HepG2 (cell line): ENCODE data around the gene SATB2. TPM values are rescaled to one million over a fixed set of nuclear protein-coding genes. Genes with fewer than 3 reads are reported as not detected.

Experiments
- ATAC-seq: fragments of 200-7000 bp; cut with Tn5 transposase; 3 replicates; pipeline ENCODE4 v1.9.1; 2020; ENCODE audit warnings: mild to moderate bottlenecking, moderate library complexity
- BruUV-seq: library from RNA; stranded (reverse); fragments of 400-500 nt; replicated peaks from 2 replicates; lab custom pipeline; 2021; lab: Mats Ljungman, UMichigan
- CTCF ChIA-PET: fragments of 300-600 bp; formaldehyde crosslinking; extraction: SDS; loops from one replicate; lab custom pipeline; 2021; ENCODE audit warnings: low total read pairs, inconsistent platforms, low intra/inter-chr PET ratio; lab: Yijun Ruan, JAX
- POLR2A ChIA-PET: fragments of 350-600 bp; sonication (Branson Sonifier 250); formaldehyde crosslinking; loops from one replicate; lab custom pipeline; 2020; ENCODE audit warnings: antibody characterized with exemption, inconsistent platforms; lab: Yijun Ruan, JAX
- DNase-seq: peaks from one replicate; pipeline ENCODE4 v3.0.0-alpha.2; 2015; ENCODE audit warnings: low spot score
- FAIRE-seq: peaks from 3 replicates; lab custom pipeline; 2011; peaks lifted over from hg19 to GRCh38; lab: Jason Lieb, UNC
- H2AFZ ChIP-seq: one replicate; pipeline ENCODE4 v1.6.1; 2011; ENCODE audit warnings: low read length, inconsistent platforms
- H3K27ac ChIP-seq: fragments of 300-600 bp; 3 replicates; pipeline ENCODE4 v1.8.0; 2011; ENCODE audit warnings: mixed run types, mild to moderate bottlenecking, mixed read lengths, low read length, inconsistent platforms; ENCODE audit not compliant: insufficient read depth; ENCODE audit errors: extremely low read length
- H3K27me3 ChIP-seq, 2 experiments: fragments of 200-600 bp in 1 of 2; 2 replicates in 1 of 2; 3 replicates in 1 of 2; pipeline versions ENCODE4 v1.6.0 to v1.8.0; 2011; ENCODE audit warnings: low read length in 2 of 2, mild to moderate bottlenecking in 2 of 2, moderate library complexity in 2 of 2, inconsistent platforms in 1 of 2; ENCODE audit not compliant: insufficient read depth in 2 of 2, control insufficient read depth in 1 of 2
- H3K36me3 ChIP-seq, 2 experiments: fragments of 200-600 bp in 1 of 2; replicated peaks in 1 of 2; 2 replicates in 1 of 2; 3 replicates in 1 of 2; pipeline versions ENCODE4 v1.5.1 to v1.8.0; 2011; ENCODE audit warnings: low read length in 2 of 2, inconsistent platforms in 1 of 2; ENCODE audit not compliant: insufficient read depth in 2 of 2, control insufficient read depth in 1 of 2
- H3K4me1 ChIP-seq: 2 replicates; pipeline ENCODE4 v1.5.1; 2012; ENCODE audit warnings: low read length, inconsistent platforms; ENCODE audit not compliant: insufficient read depth
- H3K4me2 ChIP-seq: 2 replicates; pipeline ENCODE4 v1.6.0; 2011; ENCODE audit warnings: low read depth, low read length, inconsistent platforms
- H3K4me3 ChIP-seq, 3 experiments: fragments of 200-600 bp in 1 of 3; sonication (generic), shearing (Covaris generic) in 1 of 3; replicated peaks in 1 of 3; 2 replicates each; pipeline ENCODE4 v1.5.1; 2011 to 2016; ENCODE audit warnings: low read length in 3 of 3, inconsistent platforms in 2 of 3, low read depth in 2 of 3, mild to moderate bottlenecking in 2 of 3, control low read depth in 1 of 3, mixed read lengths in 1 of 3; ENCODE audit not compliant: insufficient read depth in 1 of 3
- H3K79me2 ChIP-seq: one replicate; pipeline ENCODE4 v1.6.1; 2011; ENCODE audit warnings: low read length, inconsistent platforms; ENCODE audit not compliant: insufficient read depth
- H3K9ac ChIP-seq: 2 replicates; pipeline ENCODE4 v1.6.0; 2011; ENCODE audit warnings: mild to moderate bottlenecking, low read depth, low read length, inconsistent platforms; ENCODE audit not compliant: insufficient read depth
- H3K9me3 ChIP-seq: 2 replicates; pipeline ENCODE4 v1.5.1; 2012; ENCODE audit warnings: mild to moderate bottlenecking, low read length
- H4K20me1 ChIP-seq: 2 replicates; pipeline ENCODE4 v1.6.0; 2011; ENCODE audit warnings: inconsistent platforms, mild to moderate bottlenecking, low read length, moderate library complexity; ENCODE audit not compliant: insufficient read depth
- AHR ChIP-seq: IDR thresholded peaks from 2 replicates; pipeline ENCODE4 v1.6.1; 2018; ENCODE audit warnings: missing genetic modification reagents, missing compliant biosample characterization
- ARID3A ChIP-seq: IDR thresholded peaks from 2 replicates; pipeline ENCODE4 v1.6.1; 2012; ENCODE audit warnings: low read depth, low read length, improper control_type of control experiment
- EHMT2 ChIP-seq: fragments of 200-600 bp; sonication (generic); IDR thresholded peaks from 2 replicates; pipeline ENCODE4 v1.7.0; 2017; ENCODE audit warnings: antibody characterized with exemption, low read depth, low read length, borderline replicate concordance
- LRRFIP1 ChIP-seq: sonication (generic); formaldehyde crosslinking; conservative IDR thresholded peaks from 2 replicates; pipeline ENCODE4 v1.4.0; 2020; ENCODE audit warnings: missing genetic modification reagents
- MIER2 ChIP-seq: IDR thresholded peaks from 2 replicates; pipeline ENCODE4 v1.6.1; 2016; ENCODE audit warnings: missing biosample characterization, missing genetic modification reagents
- RAD21 ChIP-seq: fragments of 450-650 bp; formaldehyde crosslinking; IDR thresholded peaks from 2 replicates; pipeline ENCODE4 v1.5.0; 2020; ENCODE audit warnings: mild to moderate bottlenecking
- RELA ChIP-seq: sonication (generic); formaldehyde crosslinking; IDR thresholded peaks from 2 replicates; pipeline ENCODE4 v1.4.0; 2020; ENCODE audit warnings: missing genetic modification reagents
- REST ChIP-seq, 2 experiments: IDR thresholded peaks; 2 replicates each; pipeline ENCODE4 v1.6.1; 2011 to 2012; ENCODE audit warnings: low read length in 2 of 2, borderline replicate concordance in 1 of 2, low read depth in 1 of 2, mild to moderate bottlenecking in 1 of 2, moderate library complexity in 1 of 2
- TMF1 ChIP-seq: sonication (generic); formaldehyde crosslinking; IDR thresholded peaks from 2 replicates; pipeline ENCODE4 v1.8.1; 2022; ENCODE audit warnings: low read depth, missing genetic modification reagents
- ZNF329 ChIP-seq: sonication (generic); formaldehyde crosslinking; IDR thresholded peaks from 2 replicates; pipeline ENCODE4 v1.9.0; 2021; ENCODE audit warnings: low read depth, mild to moderate bottlenecking, missing genetic modification reagents
- ZNF383 ChIP-seq: sonication (generic); formaldehyde crosslinking; IDR thresholded peaks from 2 replicates; pipeline ENCODE4 v1.4.0; 2020; ENCODE audit warnings: missing genetic modification reagents, mild to moderate bottlenecking, borderline replicate concordance
- ZNF546 ChIP-seq: sonication (generic); formaldehyde crosslinking; conservative IDR thresholded peaks from 2 replicates; pipeline ENCODE4 v1.8.1; 2023; ENCODE audit warnings: mild to moderate bottlenecking, missing genetic modification reagents
- ZNF580 ChIP-seq: IDR thresholded peaks from 2 replicates; pipeline ENCODE4 v1.6.1; 2016; ENCODE audit warnings: low read depth, borderline replicate concordance
- ZNF775 ChIP-seq: sonication (generic); formaldehyde crosslinking; IDR thresholded peaks from 2 replicates; pipeline ENCODE4 v1.4.0; 2020; ENCODE audit warnings: missing genetic modification reagents, mild to moderate bottlenecking, moderate library complexity, borderline replicate concordance
- WGBS: methylation state at CpG from one replicate; pipeline ENCODE4 v1.1.6; 2017; ENCODE audit warnings: low lambda C conversion rate; 5-methylcytosine and 5-hydroxymethylcytosine counted together
- in situ Hi-C: cut with HindIII; loops from 2 replicates; pipeline ENCODE4 v1.10.0; 2017; ENCODE audit warnings: low pct_unique_long_range_greater_than_20kb; ENCODE audit not compliant: extremely low pct_ligation_motif_present
- intact Hi-C: fragments of 100-400 bp; cut with micrococcal nuclease; formaldehyde crosslinking; loops from one replicate; pipeline ENCODE4 v1.10.0; 2022; ENCODE audit not compliant: unreplicated experiment
- polyA plus RNA-seq, 8 experiments: library from polyadenylated mRNA; depleted of rRNA in 3 of 8; stranded (reverse) in 7 of 8; unstranded in 1 of 8; fragments of >200 nt; fragmentation: Illumina TruSeq in 4 of 8; extraction: Trizol in 4 of 8; gene quantifications; 2 replicates each; pipeline versions ENCODE4 v1.2.1 to v1.2.3, GENCODE V29; 2011 to 2016; ENCODE audit warnings: low read depth in 4 of 8, missing spikeins in 1 of 8, mixed read lengths in 1 of 8; ENCODE audit not compliant: insufficient read depth in 1 of 8
- total RNA-seq, 5 experiments: library from RNA; depleted of rRNA; stranded (reverse); fragments of >200 nt; fragmentation: Illumina TruSeq; extraction: Trizol; gene quantifications; 2 replicates each; pipeline ENCODE4 v1.2.3, GENCODE V29; 2016; ENCODE audit warnings: low read depth in 1 of 5

SATB2 gene
- total and polyA plus RNA-seq, 2 of the 13 experiments (the other 11 are each of a cell fraction or from before 2014, with no cell fraction given) = 2.5 to 5.5 TPM

GRCh38 chr2:199316851-199317250, 140.9 kb downstream of the SATB2 start (continued):
- TF ChIP-seq ZNF580 (CRISPR knock-in tag) = no peak

- no peaks in the 10 kb centered on the region for H3K36me3 ChIP-seq
- in situ Hi-C loops = no loop called here
- ChIA-PET CTCF (no interaction called here), POLR2A (no interaction called here)
- BruUV-seq = no TSS peak
- H3K4me3 ChIP-seq = no peak overlapping the region
- H3K9ac ChIP-seq = no peak overlapping the region
- H2AFZ ChIP-seq = no peak overlapping the region
- no peaks in the 10 kb centered on the region for H3K9me3 ChIP-seq
- FAIRE-seq = no peak
- intact Hi-C loops = no loop called here
- H4K20me1 ChIP-seq = no peaks in the 10 kb centered on the region
- 48% methylated on average over 1 of the region's 1 CpG for WGBS
- no peak for ATAC-seq
- H3K4me1 ChIP-seq = no peaks in the 10 kb centered on the region
- H3K4me2 ChIP-seq = no peak overlapping the region
- no peaks in the 10 kb centered on the region for H3K79me2 ChIP-seq
- H3K27ac ChIP-seq = no peak overlapping the region
- no peaks in the 10 kb centered on the region for H3K27me3 ChIP-seq
- peak; percentile 6 for DNase-seq
- TF ChIP-seq LRRFIP1 (CRISPR knock-in tag) (no peak), ZNF546 (no peak), ZNF775 (CRISPR knock-in tag) (no peak), ZNF383 (CRISPR knock-in tag) (no peak), RELA (CRISPR knock-in tag) (no peak), EHMT2 (peak; percentile 90; the same call in 1 of the 2 replicates), ZNF329 (CRISPR knock-in tag) (no peak), MIER2 (CRISPR knock-in tag) (peak; percentile 96), RAD21 (CRISPR knock-in tag) (no peak), REST (IDR thresholded peaks at IDR 0.05; ENCODE audit: borderline replicate concordance in 1 of 2, low read depth in 1 of 2, low read length in 2 of 2) (peak; percentile 69 to 98), ARID3A (no peak), AHR (CRISPR knock-in tag) (no peak), TMF1 (no peak)
These were observed 142.2 kb downstream of the SATB2 start for GRCh38 chr2:199315299-199316179.
